Central memory CD8-positive, alpha-beta T cell (primary cell): ENCODE data around the gene C9orf40.

Experiments used
- ATAC-seq: fragments of 150-1000 bp; cut with Tn5 transposase; replicated peaks from 2 replicates; pipeline ENCODE4 v1.10.0; 2022; ENCODE audit warnings: mild to moderate bottlenecking, moderate FRiP score, moderate number of reproducible peaks; ENCODE audit not compliant: poor library complexity, severe bottlenecking; ENCODE audit errors: extremely low read depth
- DNase-seq, 2 donors: peaks; one replicate each; pipeline ENCODE4 v3.0.0; 2021; ENCODE audit warnings: low spot score in 2 of 2
- H3K27ac Mint-ChIP-seq: one replicate; pipeline ENCODE4 v1.8.0; 2022; ENCODE audit warnings: low read depth, mild to moderate bottlenecking, moderate library complexity, mixed read lengths
- H3K27me3 Mint-ChIP-seq: one replicate; pipeline ENCODE4 v1.8.0; 2022; ENCODE audit warnings: mixed read lengths
- H3K36me3 Mint-ChIP-seq: one replicate; pipeline ENCODE4 v1.8.0; 2022; ENCODE audit warnings: mild to moderate bottlenecking, moderate library complexity, mixed read lengths; ENCODE audit not compliant: insufficient read depth
- H3K4me1 Mint-ChIP-seq: one replicate; pipeline ENCODE4 v1.8.0; 2022; ENCODE audit warnings: mixed read lengths
- H3K4me3 Mint-ChIP-seq: one replicate; pipeline ENCODE4 v1.8.0; 2022; ENCODE audit warnings: mild to moderate bottlenecking, moderate library complexity, mixed read lengths
- H3K9me3 Mint-ChIP-seq: one replicate; pipeline ENCODE4 v1.8.0; 2022; ENCODE audit warnings: mixed read lengths

Gene C9orf40, protein sequence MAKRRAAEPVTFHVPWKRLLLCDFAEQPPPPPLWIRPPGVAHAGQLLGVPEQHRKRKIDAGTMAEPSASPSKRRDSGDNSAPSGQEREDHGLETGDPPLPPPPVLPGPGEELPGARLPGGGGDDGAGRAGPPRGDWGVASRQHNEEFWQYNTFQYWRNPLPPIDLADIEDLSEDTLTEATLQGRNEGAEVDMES

DNA sequence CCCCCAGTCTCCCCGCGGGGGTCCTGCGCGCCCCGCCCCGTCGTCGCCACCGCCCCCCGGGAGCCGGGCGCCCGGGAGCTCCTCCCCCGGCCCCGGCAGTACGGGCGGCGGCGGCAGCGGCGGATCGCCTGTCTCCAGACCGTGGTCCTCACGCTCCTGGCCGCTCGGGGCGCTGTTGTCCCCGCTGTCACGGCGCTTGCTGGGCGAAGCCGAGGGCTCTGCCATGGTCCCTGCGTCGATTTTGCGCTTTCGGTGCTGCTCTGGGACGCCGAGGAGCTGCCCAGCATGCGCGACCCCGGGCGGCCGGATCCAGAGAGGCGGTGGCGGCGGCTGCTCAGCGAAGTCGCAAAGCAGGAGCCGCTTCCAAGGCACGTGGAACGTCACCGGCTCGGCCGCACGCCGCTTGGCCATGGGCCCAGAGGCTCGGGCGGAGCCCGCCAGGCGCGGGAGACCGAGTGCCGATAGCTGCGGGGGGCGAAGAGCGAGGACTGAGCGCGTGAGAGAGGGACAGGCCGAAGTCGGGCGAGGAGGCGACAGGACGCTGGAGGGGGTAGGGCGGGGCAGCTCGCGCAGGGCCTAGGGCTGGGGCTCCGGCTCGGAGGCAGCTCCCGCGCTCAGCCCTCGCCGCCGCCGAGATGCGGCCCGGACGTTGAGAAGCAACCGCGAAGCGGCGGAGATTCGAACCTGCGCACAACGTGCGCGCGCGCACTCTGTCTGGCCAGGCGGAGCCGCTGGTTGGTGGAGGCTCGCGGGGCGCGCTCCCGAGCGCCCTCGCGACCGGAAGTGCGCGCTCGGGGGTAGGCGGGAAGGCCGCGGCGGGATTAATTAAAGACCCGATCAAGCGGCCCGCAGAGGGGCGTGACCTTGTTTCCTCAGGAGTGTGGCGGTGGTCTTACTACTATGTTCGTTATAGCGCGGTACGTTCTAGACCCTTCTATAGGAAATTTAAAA lies at the start of gene C9orf40:
Gene C9orf40, minus strand, starts transcription at position 712 of the 951 bp plus-strand sequence. Its CDS starts 301 bp downstream, at position 411.
- Mint-ChIP-seq H3K27ac (peak within 1 kb of the TSS; percentile 93), H3K4me1 (peaks cover 18% of the 10 kb centered on the region), H3K9me3 (no peaks in the 10 kb centered on the region), H3K4me3 (peak within 1 kb of the TSS; percentile 92), H3K27me3 (no peaks in the 10 kb centered on the region), H3K36me3 (peaks cover 11% of the 10 kb centered on the region)
- peak; percentile 85 to 89 for DNase-seq
- peak; percentile 90 for ATAC-seq

- Mint-ChIP-seq H3K4me3 (no peak overlapping the region), H3K9me3 (no peaks in the 10 kb centered on the region), H3K27ac (no peak overlapping the region), H3K27me3 (no peaks in the 10 kb centered on the region), H3K4me1 (peaks cover 8% of the 10 kb centered on the region), H3K36me3 (peaks cover 17% of the 10 kb centered on the region)
- DNase-seq (no peak), ATAC-seq (peak; percentile 90)
Observed at GRCh38 chr9:75001719-75002421, 49.2 kb upstream of the C9orf40 start.

- DNase-seq = no peak
- H3K4me3 Mint-ChIP-seq = no peak overlapping the region
- no peaks in the 10 kb centered on the region for H3K27me3 Mint-ChIP-seq
Observed at GRCh38 chr9:75000835-75001234, 48.1 kb upstream of the C9orf40 start.

DNA sequence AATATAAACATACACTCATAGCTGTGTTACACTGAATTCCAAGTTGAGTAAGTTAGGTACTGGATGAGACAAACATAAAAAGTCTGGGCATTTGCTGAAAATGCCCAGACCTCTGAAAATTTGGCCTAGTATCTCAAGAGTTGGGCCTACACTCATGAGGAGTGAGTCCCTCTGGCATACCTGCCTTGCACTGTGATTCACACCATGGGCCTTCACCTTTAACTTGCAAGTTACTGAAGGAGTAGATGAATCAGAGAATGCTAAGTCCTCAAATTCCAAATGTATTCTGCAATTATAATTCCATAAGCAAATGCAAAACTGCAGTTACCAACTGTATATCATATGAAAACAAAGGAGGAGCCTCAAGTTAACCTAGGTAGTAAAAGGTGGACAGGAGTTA lies 32.3 kb upstream of the C9orf40 start:
- H3K27me3 Mint-ChIP-seq = no peaks in the 10 kb centered on the region
- DNase-seq = no peak
- no peak overlapping the region for H3K4me3 Mint-ChIP-seq
- no peaks in the 10 kb centered on the region for H3K9me3 Mint-ChIP-seq
- H3K4me1 Mint-ChIP-seq = peaks cover 12% of the 10 kb centered on the region
- H3K27ac Mint-ChIP-seq = peak overlapping the region; percentile 54
- no peak for ATAC-seq
- H3K36me3 Mint-ChIP-seq = peaks cover 28% of the 10 kb centered on the region

More at GRCh38 chr9:75000835-75001234, 48.1 kb upstream of the C9orf40 start:
- Mint-ChIP-seq H3K9me3 (no peaks in the 10 kb centered on the region), H3K4me1 (peaks cover 8% of the 10 kb centered on the region), H3K36me3 (peaks cover 18% of the 10 kb centered on the region), H3K27ac (peak overlapping the region; percentile 26)
- no peak for ATAC-seq

- Mint-ChIP-seq H3K27ac (peak overlapping the region; percentile 22), H3K36me3 (peaks cover 29% of the 10 kb centered on the region), H3K4me3 (no peak overlapping the region), H3K27me3 (no peaks in the 10 kb centered on the region), H3K4me1 (peaks cover 5% of the 10 kb centered on the region), H3K9me3 (no peaks in the 10 kb centered on the region)
- ATAC-seq (no peak), DNase-seq (no peak)
Observed at GRCh38 chr9:74983709-74984108, 31.0 kb upstream of the C9orf40 start.

- Mint-ChIP-seq H3K4me3 (no peak overlapping the region), H3K27me3 (no peaks in the 10 kb centered on the region), H3K36me3 (peaks cover 21% of the 10 kb centered on the region), H3K9me3 (no peaks in the 10 kb centered on the region), H3K27ac (no peak overlapping the region), H3K4me1 (no peaks in the 10 kb centered on the region)
- no peak for ATAC-seq
- no peak for DNase-seq
Observed at GRCh38 chr9:74979844-74980243, 27.1 kb upstream of the C9orf40 start.

GRCh38 chr9:74977287-74977686 lies 24.6 kb upstream of the C9orf40 start:
- Mint-ChIP-seq H3K36me3 (peaks cover 7% of the 10 kb centered on the region), H3K27ac (no peak overlapping the region), H3K4me3 (no peak overlapping the region), H3K4me1 (no peaks in the 10 kb centered on the region), H3K27me3 (no peaks in the 10 kb centered on the region), H3K9me3 (no peaks in the 10 kb centered on the region)
- ATAC-seq (no peak), DNase-seq (no peak)

GRCh38 chr9:74975538-74975937 lies 22.8 kb upstream of the C9orf40 start:
- Mint-ChIP-seq H3K4me3 (no peak overlapping the region), H3K36me3 (peaks cover 7% of the 10 kb centered on the region), H3K9me3 (no peaks in the 10 kb centered on the region), H3K27me3 (no peaks in the 10 kb centered on the region), H3K27ac (no peak overlapping the region), H3K4me1 (no peaks in the 10 kb centered on the region)
- no peak for ATAC-seq
- DNase-seq = no peak

GRCh38 chr9:74974558-74974957 lies 21.8 kb upstream of the C9orf40 start:
- Mint-ChIP-seq H3K27ac (no peak overlapping the region), H3K9me3 (no peaks in the 10 kb centered on the region), H3K36me3 (peaks cover 2% of the 10 kb centered on the region), H3K4me1 (no peaks in the 10 kb centered on the region), H3K27me3 (no peaks in the 10 kb centered on the region), H3K4me3 (no peak overlapping the region)
- no peak for ATAC-seq
- no peak for DNase-seq

GRCh38 chr9:74973714-74974113 lies 21.0 kb upstream of the C9orf40 start:
- no peak for DNase-seq
- no peak overlapping the region for H3K27ac Mint-ChIP-seq
- no peaks in the 10 kb centered on the region for H3K4me1 Mint-ChIP-seq
- peaks cover 2% of the 10 kb centered on the region for H3K36me3 Mint-ChIP-seq
- ATAC-seq = no peak
- H3K27me3 Mint-ChIP-seq = no peaks in the 10 kb centered on the region
- no peaks in the 10 kb centered on the region for H3K9me3 Mint-ChIP-seq
- no peak overlapping the region for H3K4me3 Mint-ChIP-seq

DNA sequence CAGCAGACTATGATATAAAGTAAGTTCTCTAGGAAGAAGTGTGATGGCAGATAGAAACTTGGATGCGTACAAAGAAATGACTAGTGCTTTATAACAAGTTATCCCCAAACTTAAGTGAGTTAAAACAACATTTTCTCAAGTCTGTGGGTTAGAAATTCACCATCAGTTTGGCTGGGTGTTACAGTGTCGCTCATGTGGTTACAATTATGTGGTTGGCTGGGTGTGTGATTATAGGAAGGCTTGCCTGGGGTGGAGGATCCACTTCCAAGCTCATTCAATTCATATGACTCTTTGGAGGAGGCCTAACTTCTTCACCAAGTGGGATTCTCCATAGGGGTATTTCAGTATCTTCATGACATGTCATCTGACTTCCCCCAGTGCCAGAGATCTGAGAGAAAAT lies 10.3 kb upstream of the C9orf40 start:
- Mint-ChIP-seq H3K4me3 (no peak overlapping the region), H3K27me3 (no peaks in the 10 kb centered on the region), H3K27ac (peak overlapping the region; percentile 48), H3K9me3 (peaks cover 6% of the 10 kb centered on the region), H3K4me1 (peaks cover 5% of the 10 kb centered on the region), H3K36me3 (no peaks in the 10 kb centered on the region)
- DNase-seq = no peak
- ATAC-seq = no peak

GRCh38 chr9:74961496-74961895 lies 8.8 kb upstream of the C9orf40 start:
- no peak for ATAC-seq
- Mint-ChIP-seq H3K9me3 (peaks cover 6% of the 10 kb centered on the region), H3K27ac (no peak overlapping the region), H3K27me3 (no peaks in the 10 kb centered on the region), H3K4me1 (peaks cover 5% of the 10 kb centered on the region), H3K36me3 (no peaks in the 10 kb centered on the region), H3K4me3 (no peak overlapping the region)
- no peak for DNase-seq
